ENCODE results near the gene SLC38A3.

Gene SLC38A3

DNA sequence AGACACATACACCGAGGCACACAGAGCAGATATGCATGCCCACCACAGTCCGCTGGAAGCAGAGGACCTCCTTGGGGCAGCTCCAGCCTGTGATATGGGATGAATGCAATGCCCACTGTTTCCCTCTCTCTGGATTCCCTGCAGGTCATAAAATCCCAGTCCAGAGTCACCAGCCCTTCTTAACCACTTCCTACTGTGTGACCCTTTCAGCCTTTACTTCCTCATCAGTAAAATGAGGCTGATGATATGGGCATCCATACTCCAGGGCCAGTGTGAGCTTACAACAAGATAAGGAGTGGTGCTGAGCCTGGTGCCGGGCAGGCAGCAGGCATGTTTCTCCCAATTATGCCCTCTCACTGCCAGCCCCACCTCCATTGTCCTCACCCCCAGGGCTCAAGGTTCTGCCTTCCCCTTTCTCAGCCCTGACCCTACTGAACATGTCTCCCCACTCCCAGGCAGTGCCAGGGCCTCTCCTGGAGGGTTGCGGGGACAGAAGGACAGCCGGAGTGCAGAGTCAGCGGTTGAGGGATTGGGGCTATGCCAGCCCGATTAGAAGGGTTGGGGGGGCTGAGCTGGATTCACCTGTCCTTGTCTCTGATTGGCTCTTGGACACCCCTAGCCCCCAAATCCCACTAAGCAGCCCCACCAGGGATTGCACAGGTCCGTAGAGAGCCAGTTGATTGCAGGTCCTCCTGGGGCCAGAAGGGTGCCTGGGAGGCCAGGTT, 14.0 kb upstream of the SLC38A3 start, which contains the start of gene GNAT1:
Gene GNAT1, plus strand, starts transcription at position 675 of the 725 bp plus-strand sequence. CDS start 116 bp downstream, outside the sequence.
- no peak for DNase-seq (ENCODE audit: low read depth in 2 of 2)
- H3K4me3 ChIP-seq (replicated peaks in 1 of 2; ENCODE audit: low read depth in 2 of 2, low read length in 2 of 2) = no peak within 1 kb of the TSS
- TF ChIP-seq, protein P1, sequence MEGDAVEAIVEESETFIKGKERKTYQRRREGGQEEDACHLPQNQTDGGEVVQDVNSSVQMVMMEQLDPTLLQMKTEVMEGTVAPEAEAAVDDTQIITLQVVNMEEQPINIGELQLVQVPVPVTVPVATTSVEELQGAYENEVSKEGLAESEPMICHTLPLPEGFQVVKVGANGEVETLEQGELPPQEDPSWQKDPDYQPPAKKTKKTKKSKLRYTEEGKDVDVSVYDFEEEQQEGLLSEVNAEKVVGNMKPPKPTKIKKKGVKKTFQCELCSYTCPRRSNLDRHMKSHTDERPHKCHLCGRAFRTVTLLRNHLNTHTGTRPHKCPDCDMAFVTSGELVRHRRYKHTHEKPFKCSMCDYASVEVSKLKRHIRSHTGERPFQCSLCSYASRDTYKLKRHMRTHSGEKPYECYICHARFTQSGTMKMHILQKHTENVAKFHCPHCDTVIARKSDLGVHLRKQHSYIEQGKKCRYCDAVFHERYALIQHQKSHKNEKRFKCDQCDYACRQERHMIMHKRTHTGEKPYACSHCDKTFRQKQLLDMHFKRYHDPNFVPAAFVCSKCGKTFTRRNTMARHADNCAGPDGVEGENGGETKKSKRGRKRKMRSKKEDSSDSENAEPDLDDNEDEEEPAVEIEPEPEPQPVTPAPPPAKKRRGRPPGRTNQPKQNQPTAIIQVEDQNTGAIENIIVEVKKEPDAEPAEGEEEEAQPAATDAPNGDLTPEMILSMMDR (IDR thresholded peaks at IDR 0.05; ENCODE audit: low read depth, low read length) = no peak

DNA sequence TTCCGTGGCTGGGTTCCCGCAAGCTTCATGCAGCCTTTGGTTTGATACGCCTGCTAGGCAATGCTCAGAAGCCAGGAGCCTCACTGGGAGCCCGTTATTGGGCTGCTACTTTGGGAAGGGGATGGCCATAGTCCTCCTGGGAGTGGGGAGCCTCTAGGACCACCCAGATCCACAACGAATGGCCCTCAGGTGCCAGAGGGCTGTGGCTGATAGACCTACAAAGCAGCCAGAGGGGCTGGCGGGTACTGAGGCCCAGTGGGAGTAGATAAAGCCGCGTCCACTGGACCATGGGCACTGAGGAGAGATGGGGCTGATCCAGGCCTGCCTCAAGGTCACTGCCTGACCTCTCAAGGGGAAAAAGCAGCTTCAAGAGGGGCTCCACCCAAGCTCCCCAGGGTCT, 12.9 kb upstream of the SLC38A3 start:
- no peak for DNase-seq (ENCODE audit: low read depth in 2 of 2)
- TF ChIP-seq, protein P1 (IDR thresholded peaks at IDR 0.05; ENCODE audit: low read depth, low read length) = no peak
- H3K4me3 ChIP-seq (replicated peaks in 1 of 2; ENCODE audit: low read depth in 2 of 2, low read length in 2 of 2) = no peak overlapping the region

DNA sequence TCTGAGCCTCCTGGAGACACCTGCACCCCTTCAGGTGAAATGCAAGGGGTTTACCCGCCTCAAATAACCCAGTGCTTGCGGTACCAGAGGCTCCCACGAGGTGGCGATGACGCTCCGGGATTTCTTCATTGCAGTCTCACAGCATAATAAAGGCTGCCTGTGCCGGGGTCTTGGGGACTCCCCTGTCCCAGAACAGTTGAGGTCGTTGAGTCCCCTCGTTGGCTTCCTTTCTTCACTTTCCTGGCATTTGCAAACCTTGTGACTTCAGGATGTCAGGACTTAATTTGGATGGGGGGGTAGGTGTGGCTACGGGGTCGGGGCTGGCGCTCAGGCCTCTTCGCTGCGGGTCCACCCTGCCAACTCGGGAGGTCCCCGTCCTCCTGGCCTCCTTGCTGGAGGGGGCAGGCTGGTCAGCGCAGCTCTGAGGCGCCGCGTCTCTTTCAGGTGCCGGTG, 12.4 kb upstream of the SLC38A3 start:
- TF ChIP-seq, protein P1 (IDR thresholded peaks at IDR 0.05; ENCODE audit: low read depth, low read length) = peak; percentile 91
- peak; percentile 65 to 67 for DNase-seq (ENCODE audit: low read depth in 2 of 2)
- no peak overlapping the region for H3K4me3 ChIP-seq (replicated peaks in 1 of 2; ENCODE audit: low read depth in 2 of 2, low read length in 2 of 2)

DNA sequence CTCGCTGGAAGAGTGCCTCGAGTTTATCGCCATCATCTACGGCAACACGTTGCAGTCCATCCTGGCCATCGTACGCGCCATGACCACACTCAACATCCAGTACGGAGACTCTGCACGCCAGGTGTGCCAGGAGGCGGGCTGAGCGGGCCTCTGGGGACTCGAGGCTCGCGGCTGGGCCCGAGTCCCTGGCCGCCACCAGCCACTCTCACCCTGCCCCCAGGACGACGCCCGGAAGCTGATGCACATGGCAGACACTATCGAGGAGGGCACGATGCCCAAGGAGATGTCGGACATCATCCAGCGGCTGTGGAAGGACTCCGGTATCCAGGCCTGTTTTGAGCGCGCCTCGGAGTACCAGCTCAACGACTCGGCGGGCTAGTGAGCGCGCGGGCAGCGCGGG, 11.8 kb upstream of the SLC38A3 start:
- no peak overlapping the region for H3K4me3 ChIP-seq (replicated peaks in 1 of 2; ENCODE audit: low read depth in 2 of 2, low read length in 2 of 2)

DNA sequence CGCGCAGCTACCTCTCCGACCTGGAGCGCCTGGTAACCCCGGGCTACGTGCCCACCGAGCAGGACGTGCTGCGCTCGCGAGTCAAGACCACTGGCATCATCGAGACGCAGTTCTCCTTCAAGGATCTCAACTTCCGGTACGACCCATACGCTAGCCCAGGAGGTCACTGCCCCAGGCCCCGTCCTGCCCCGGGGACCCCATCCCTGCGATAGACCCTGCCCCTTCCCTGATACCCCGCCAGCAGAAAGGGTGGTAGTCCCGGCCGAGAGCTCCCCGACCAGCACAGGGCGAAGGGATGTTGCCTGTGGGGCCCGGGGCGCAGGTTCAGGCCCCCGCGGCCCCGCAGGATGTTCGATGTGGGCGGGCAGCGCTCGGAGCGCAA, 11.3 kb upstream of the SLC38A3 start:
- TF ChIP-seq, protein P1 (IDR thresholded peaks at IDR 0.05; ENCODE audit: low read depth, low read length) = no peak
- no peak for DNase-seq (ENCODE audit: low read depth in 2 of 2)
- no peak overlapping the region for H3K4me3 ChIP-seq (replicated peaks in 1 of 2; ENCODE audit: low read depth in 2 of 2, low read length in 2 of 2)

More for the DNA sequence above, 11.8 kb upstream of the SLC38A3 start:
- DNase-seq (ENCODE audit: low read depth in 2 of 2) = no peak
- TF ChIP-seq, protein P1 (IDR thresholded peaks at IDR 0.05; ENCODE audit: low read depth, low read length) = no peak

DNA sequence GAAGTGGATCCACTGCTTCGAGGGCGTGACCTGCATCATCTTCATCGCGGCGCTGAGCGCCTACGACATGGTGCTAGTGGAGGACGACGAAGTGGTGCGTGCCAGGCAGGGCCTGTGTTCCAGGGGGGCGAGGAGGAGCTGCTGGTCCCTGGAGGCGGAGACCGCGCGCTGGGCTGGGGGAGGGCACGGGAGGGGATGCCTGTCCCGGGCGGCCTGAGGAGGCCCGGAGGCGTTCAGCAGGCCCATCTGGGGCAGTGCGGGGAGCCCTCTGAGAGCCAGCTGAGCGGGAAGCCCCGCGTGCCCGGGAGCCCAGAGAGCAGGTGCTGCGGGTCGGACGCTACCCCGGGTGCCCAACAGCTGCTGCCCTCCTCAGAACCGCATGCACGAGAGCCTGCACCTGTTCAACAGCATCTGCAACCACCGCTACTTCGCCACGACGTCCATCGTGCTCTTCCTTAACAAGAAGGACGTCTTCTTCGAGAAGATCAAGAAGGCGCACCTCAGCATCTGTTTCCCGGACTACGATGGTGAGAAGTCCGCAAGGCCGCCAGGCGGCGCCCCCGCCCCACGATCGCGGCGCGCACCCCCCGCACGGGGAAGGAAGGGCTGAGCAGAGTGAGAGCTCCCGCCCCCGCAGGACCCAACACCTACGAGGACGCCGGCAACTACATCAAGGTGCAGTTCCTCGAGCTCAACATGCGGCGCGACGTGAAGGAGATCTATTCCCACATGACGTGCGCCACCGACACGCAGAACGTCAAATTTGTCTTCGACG, 10.8 kb upstream of the SLC38A3 start:
- DNase-seq (ENCODE audit: low read depth in 2 of 2) = peak; percentile 68
- H3K4me3 ChIP-seq (replicated peaks in 1 of 2; ENCODE audit: low read depth in 2 of 2, low read length in 2 of 2) = no peak overlapping the region
- TF ChIP-seq, protein P1 (IDR thresholded peaks at IDR 0.05; ENCODE audit: low read depth, low read length) = peak; percentile 65

Measured in cardiac fibroblast (primary cell).